Measurements from ENCODE around the gene UBXN1. TPM values are rescaled to one million over a fixed set of nuclear protein-coding genes. Genes with fewer than 3 reads are reported as not detected.

UBXN1 gene
- polyA plus RNA-seq, 2 of the 4 experiments (the other 2 are of a cell fraction): 117 to 120 TPM

- H3K4me2 ChIP-seq: no peak overlapping the region
- H3K4me3 ChIP-seq: no peak overlapping the region
- ATAC-seq (peak; percentile 60 to 73; a peak in 5 of 6 replicates), DNase-seq (ENCODE audit: low read depth in 1 of 2, low spot score in 1 of 2) (peak in 1 of 2 experiments; percentile 68), FAIRE-seq (no peak)
- 76% methylated on average over 7 of the region's 7 CpGs for WGBS (ENCODE audit: missing lambda C conversion rate)
- no peaks in the 10 kb centered on the region for H3K9me3 ChIP-seq
- H3K4me1 ChIP-seq: peaks cover 11% of the 10 kb centered on the region
- TF ChIP-seq RAD21 (conservative IDR thresholded peaks at IDR 0.05 in 1 of 2, IDR thresholded peaks at IDR 0.05 in 1 of 2) (0 out of 5 replicates have a peak, but pooled peaks of 1 of the 2 experiments have one; percentile 4), RFX5 (IDR thresholded peaks at IDR 0.05) (no peak), BHLHE40 (IDR thresholded peaks at IDR 0.05; ENCODE audit: low read depth, low read length) (no peak)
- no peak overlapping the region for H3K27ac ChIP-seq
- ChIA-PET POLR2A (no interaction called here), CTCF (interaction anchor here (1.2 to 2.2 kb wide), 3 partner anchors 9 to 16 kb away, joined by 3 to 8 read pairs (median 4); partner anchors contain the start of gene BSCL2)
These were observed 43.1 kb upstream of the UBXN1 start for GRCh38 chr11:62721994-62722393.

GRCh38 chr11:62719302-62719978 is 40.6 kb upstream of the UBXN1 start:
- CTCF ChIA-PET: interaction anchor here (0.6 kb wide), 1 partner anchor 40 kb away, joined by 3 read pairs; no protein-coding TSS in a partner anchor
- no peak for ATAC-seq

GRCh38 chr11:62716816-62717215 is 37.9 kb upstream of the UBXN1 start:
- Histone ChIP-seq H3K9me3 (no peaks in the 10 kb centered on the region), H3K4me1 (peaks cover 35% of the 10 kb centered on the region), H3K4me3 (no peak overlapping the region), H3K4me2 (no peak overlapping the region), H3K27ac (no peak overlapping the region)
- ChIA-PET POLR2A (interaction anchor here (2.0 kb wide), 1 partner anchor 11 kb away, joined by 14 read pairs; the partner anchor contains the start of genes HNRNPUL2 and TTC9C), CTCF (interaction anchor here (1.2 to 1.5 kb wide), 2 partner anchors 8 to 9 kb away, joined by 4 to 6 read pairs; partner anchors contain the start of genes BSCL2 and GNG3)
- TF ChIP-seq ELK1 (IDR thresholded peaks at IDR 0.05; ENCODE audit: low read depth, low read length) (no peak), MYC (IDR thresholded peaks at IDR 0.05; ENCODE audit: borderline replicate concordance, low read length) (no peak), CEBPB (IDR thresholded peaks at IDR 0.05) (no peak), ESRRA (IDR thresholded peaks at IDR 0.05; ENCODE audit: borderline replicate concordance, low read length) (no peak), CBX8 (IDR thresholded peaks at IDR 0.05) (no peak), USF2 (IDR thresholded peaks at IDR 0.05) (no peak), EHMT2 (IDR thresholded peaks at IDR 0.05; ENCODE audit: low read depth) (no peak), JUNB (IDR thresholded peaks at IDR 0.05) (no peak), MAZ (IDR thresholded peaks at IDR 0.05; ENCODE audit: borderline replicate concordance, low read depth, low read length) (no peak), PHF8 (IDR thresholded peaks at IDR 0.05; ENCODE audit: borderline replicate concordance, low read depth) (no peak), EP300 (IDR thresholded peaks at IDR 0.05) (no peak), CHD4 (IDR thresholded peaks at IDR 0.05; ENCODE audit: borderline replicate concordance) (no peak), ZC3H11A (IDR thresholded peaks at IDR 0.05) (no peak), JUN (IDR thresholded peaks at IDR 0.05) (no peak), RAD21 (conservative IDR thresholded peaks at IDR 0.05 in 1 of 2, IDR thresholded peaks at IDR 0.05 in 1 of 2) (no peak), FOSL2 (IDR thresholded peaks at IDR 0.05) (no peak), FOSL2 (CRISPR knock-in tag; IDR thresholded peaks at IDR 0.05) (no peak), ZFP36 (IDR thresholded peaks at IDR 0.05; ENCODE audit: borderline replicate concordance, partially characterized antibody) (no peak), TFCP2L1 (CRISPR knock-in tag; IDR thresholded peaks at IDR 0.05) (no peak)
- 97% methylated on average over 11 of the region's 11 CpGs for WGBS (ENCODE audit: missing lambda C conversion rate)
- ATAC-seq (no peak), FAIRE-seq (no peak), DNase-seq (ENCODE audit: low read depth in 1 of 2, low spot score in 1 of 2) (no peak)

More at GRCh38 chr11:62719302-62719978, 40.6 kb upstream of the UBXN1 start:
- FAIRE-seq: no peak
- no peak for DNase-seq (ENCODE audit: low read depth in 1 of 2, low spot score in 1 of 2)
- POLR2A ChIA-PET: interaction anchor here (1.9 kb wide), 1 partner anchor 8 kb away, joined by 9 read pairs; the partner anchor contains the start of genes HNRNPUL2 and TTC9C
- Histone ChIP-seq H3K4me1 (peaks cover 15% of the 10 kb centered on the region), H3K27ac (no peak overlapping the region), H3K9me3 (no peaks in the 10 kb centered on the region), H3K4me2 (no peak overlapping the region), H3K4me3 (no peak overlapping the region)
- TF ChIP-seq CHD4 (IDR thresholded peaks at IDR 0.05; ENCODE audit: borderline replicate concordance): no peak
- 87% methylated on average over 2 of the region's 2 CpGs for WGBS (ENCODE audit: missing lambda C conversion rate)

Measured in A549 (cell line).